Measurements from ENCODE around the gene SSU72. TPM values are rescaled to one million over a fixed set of nuclear protein-coding genes. Genes with fewer than 3 reads are reported as not detected.

SSU72 gene
- total RNA-seq (2022) (97.4 and 104 TPM in 2 replicates), Bru-seq, nascent RNA (percentile 82 among the genes with signal in this experiment), BruChase-seq, experiment 1, labeled RNA remaining after a 6-hour chase (percentile 84 among the genes with signal in this experiment), BruChase-seq, experiment 2, labeled RNA remaining after a 2-hour chase (percentile 78 among the genes with signal in this experiment)
- long read RNA-seq, full-length matches to known transcripts: 227 of 237 reads
- long read RNA-seq, partial matches to known transcripts: 5 of 237 reads
- long read RNA-seq, other reads (novel, unspliced or antisense): 5 of 237 reads

DNA sequence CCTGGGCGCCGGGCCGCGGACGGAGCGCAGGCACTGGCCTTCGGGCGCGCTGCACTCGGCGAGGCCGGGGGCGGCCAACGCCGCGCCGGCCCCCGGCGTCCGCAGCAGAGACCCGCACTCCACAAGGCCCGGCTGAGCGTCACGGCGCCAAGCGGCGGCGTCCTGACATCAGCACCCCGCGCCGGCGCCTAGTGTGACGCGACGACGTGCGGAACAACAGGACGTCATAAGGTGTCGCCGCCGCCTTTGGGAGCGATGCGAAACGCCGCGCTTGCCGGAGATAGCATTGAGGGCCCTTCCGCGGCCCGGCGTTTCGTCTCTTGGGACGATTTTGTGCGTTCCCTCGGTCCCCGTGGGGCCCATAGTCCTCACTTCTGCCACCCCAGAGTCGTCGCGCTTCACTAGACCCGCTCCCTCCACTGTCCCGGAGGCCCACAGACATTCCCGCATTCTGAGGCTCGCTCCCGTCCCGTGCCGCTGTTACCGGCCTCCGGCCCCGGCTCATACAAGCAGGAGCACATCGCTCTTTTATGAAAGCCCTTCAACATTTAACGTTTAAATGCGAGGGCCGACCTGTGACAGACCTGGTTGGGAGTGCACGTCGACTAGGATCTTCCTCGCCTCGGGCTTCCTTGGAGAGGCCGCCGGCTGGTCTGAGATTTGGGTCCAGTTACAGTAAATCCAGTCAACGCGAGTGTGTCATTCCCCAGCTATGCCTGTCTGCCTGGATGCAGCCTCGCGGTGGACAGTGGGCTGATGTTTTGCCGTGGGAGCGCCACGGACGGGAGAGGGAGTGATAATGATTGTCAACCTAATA is at the start of gene SSU72:
TSS of gene SSU72 (minus strand) at position 143 of the 817 bp plus-strand sequence. CDS start 306 bp downstream, outside the sequence.
- H3K27ac Mint-ChIP-seq (ENCODE audit: low read depth, unreplicated experiment): peak within 1 kb of the TSS; percentile 99
- CTCF ChIA-PET: interaction anchor here (0.6 to 0.7 kb wide), 2 partner anchors 44 to 104 kb away, joined by 3 to 4 read pairs; no protein-coding TSS in a partner anchor
- peaks cover 2% of the 10 kb centered on the region for H3K4me1 Mint-ChIP-seq (ENCODE audit: insufficient read depth, unreplicated experiment)
- peaks cover 37% of the 10 kb centered on the region for H3K36me3 Mint-ChIP-seq (ENCODE audit: insufficient read depth, unreplicated experiment)
- intact Hi-C loops (cut with micrococcal nuclease): loop anchor here (2.0 kb wide), 1 partner anchor 40 kb away; the partner anchor contains the start of gene MIB2
- no peaks in the 10 kb centered on the region for H3K27me3 Mint-ChIP-seq (ENCODE audit: insufficient read depth, unreplicated experiment)
- peak within 1 kb of the TSS; percentile 75 for H3K4me3 Mint-ChIP-seq (ENCODE audit: unreplicated experiment)
- BruUV-seq (replicated peaks): TSS peak; percentile 91
- H3K9me3 Mint-ChIP-seq (ENCODE audit: unreplicated experiment): no peaks in the 10 kb centered on the region
- TF ChIP-seq, protein P1, sequence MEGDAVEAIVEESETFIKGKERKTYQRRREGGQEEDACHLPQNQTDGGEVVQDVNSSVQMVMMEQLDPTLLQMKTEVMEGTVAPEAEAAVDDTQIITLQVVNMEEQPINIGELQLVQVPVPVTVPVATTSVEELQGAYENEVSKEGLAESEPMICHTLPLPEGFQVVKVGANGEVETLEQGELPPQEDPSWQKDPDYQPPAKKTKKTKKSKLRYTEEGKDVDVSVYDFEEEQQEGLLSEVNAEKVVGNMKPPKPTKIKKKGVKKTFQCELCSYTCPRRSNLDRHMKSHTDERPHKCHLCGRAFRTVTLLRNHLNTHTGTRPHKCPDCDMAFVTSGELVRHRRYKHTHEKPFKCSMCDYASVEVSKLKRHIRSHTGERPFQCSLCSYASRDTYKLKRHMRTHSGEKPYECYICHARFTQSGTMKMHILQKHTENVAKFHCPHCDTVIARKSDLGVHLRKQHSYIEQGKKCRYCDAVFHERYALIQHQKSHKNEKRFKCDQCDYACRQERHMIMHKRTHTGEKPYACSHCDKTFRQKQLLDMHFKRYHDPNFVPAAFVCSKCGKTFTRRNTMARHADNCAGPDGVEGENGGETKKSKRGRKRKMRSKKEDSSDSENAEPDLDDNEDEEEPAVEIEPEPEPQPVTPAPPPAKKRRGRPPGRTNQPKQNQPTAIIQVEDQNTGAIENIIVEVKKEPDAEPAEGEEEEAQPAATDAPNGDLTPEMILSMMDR (IDR thresholded peaks at IDR 0.05; ENCODE audit: unreplicated experiment): no peak
- DNase-seq (ENCODE audit: unreplicated experiment): peak; percentile 93
- POLR2A ChIA-PET: interaction anchor here (1.9 to 2.6 kb wide), 2 partner anchors 40 kb away, joined by 14 to 29 read pairs; partner anchors contain the start of gene MIB2

GRCh38 chr1:1623631-1624442 is 49.2 kb upstream of the SSU72 start:
- Mint-ChIP-seq H3K9me3 (ENCODE audit: unreplicated experiment) (no peaks in the 10 kb centered on the region), H3K36me3 (ENCODE audit: insufficient read depth, unreplicated experiment) (peaks cover 7% of the 10 kb centered on the region), H3K4me3 (ENCODE audit: unreplicated experiment) (no peak overlapping the region), H3K27ac (ENCODE audit: low read depth, unreplicated experiment) (no peak overlapping the region), H3K27me3 (ENCODE audit: insufficient read depth, unreplicated experiment) (no peaks in the 10 kb centered on the region), H3K4me1 (ENCODE audit: insufficient read depth, unreplicated experiment) (no peaks in the 10 kb centered on the region)
- BruUV-seq (replicated peaks): no TSS peak
- ChIA-PET CTCF (interaction anchor here (0.6 kb wide), 1 partner anchor 25 kb away, joined by 5 read pairs; no protein-coding TSS in a partner anchor), POLR2A (no interaction called here)
- intact Hi-C loops (cut with micrococcal nuclease): no loop called here
- DNase-seq (ENCODE audit: unreplicated experiment): no peak
- TF ChIP-seq, protein P1 (IDR thresholded peaks at IDR 0.05; ENCODE audit: unreplicated experiment): no peak

GRCh38 chr1:1623181-1623630 is 48.5 kb upstream of the SSU72 start:
- Mint-ChIP-seq H3K4me3 (ENCODE audit: unreplicated experiment) (no peak overlapping the region), H3K36me3 (ENCODE audit: insufficient read depth, unreplicated experiment) (peaks cover 7% of the 10 kb centered on the region), H3K27me3 (ENCODE audit: insufficient read depth, unreplicated experiment) (no peaks in the 10 kb centered on the region), H3K4me1 (ENCODE audit: insufficient read depth, unreplicated experiment) (no peaks in the 10 kb centered on the region), H3K9me3 (ENCODE audit: unreplicated experiment) (no peaks in the 10 kb centered on the region), H3K27ac (ENCODE audit: low read depth, unreplicated experiment) (no peak overlapping the region)
- DNase-seq (ENCODE audit: unreplicated experiment): no peak
- TF ChIP-seq, protein P1 (IDR thresholded peaks at IDR 0.05; ENCODE audit: unreplicated experiment): no peak
- no TSS peak for BruUV-seq (replicated peaks)
- ChIA-PET CTCF (no interaction called here), POLR2A (no interaction called here)
- intact Hi-C loops (cut with micrococcal nuclease): no loop called here
